ENCODE measurements around the gene PATJ. TPM values are rescaled to one million over a fixed set of nuclear protein-coding genes. Genes with fewer than 3 reads are reported as not detected.
"Not testable (repeated sequence)": the region's sequence is repeated elsewhere in the genome, so short reads cannot be mapped to it uniquely, and the experiment has no call there.

Gene PATJ
- total RNA-seq = 131 TPM
- long read RNA-seq, partial matches to known transcripts = 19 of 54 reads
- long read RNA-seq, other reads (novel, unspliced or antisense) = 35 of 54 reads

GRCh38 chr1:61741711-61742619, at the start of gene PATJ:
TSS of gene PATJ (plus strand) at chr1:61742480. CDS start at chr1:61762893, 20,413 bp downstream.
- intact Hi-C loops (cut with DNase I) = no loop called here
- peak; percentile 86 for ATAC-seq (ENCODE audit: poor library complexity)
- peak; percentile 72 for DNase-seq

GRCh38 chr1:61699911-61700851, 42.1 kb upstream of the PATJ start:
- no peak for DNase-seq
- ATAC-seq (ENCODE audit: poor library complexity) = no peak
- intact Hi-C loops (cut with DNase I) = no loop called here

- ATAC-seq (ENCODE audit: poor library complexity) (no peak), DNase-seq (no peak)
- intact Hi-C loops (cut with DNase I) = no loop called here
These were observed 33.0 kb upstream of the PATJ start for GRCh38 chr1:61708953-61709907.

GRCh38 chr1:61709908-61710289, 32.4 kb upstream of the PATJ start:
- DNase-seq (no peak), ATAC-seq (ENCODE audit: poor library complexity) (no peak)
- intact Hi-C loops (cut with DNase I) = no loop called here

GRCh38 chr1:61711257-61711656, 31.0 kb upstream of the PATJ start:
- ATAC-seq (ENCODE audit: poor library complexity); DNase-seq; intact Hi-C loops (cut with DNase I): not testable (repeated sequence)

- no peak for ATAC-seq (ENCODE audit: poor library complexity)
- DNase-seq = no peak
- intact Hi-C loops (cut with DNase I) = no loop called here
These were observed 30.3 kb upstream of the PATJ start for GRCh38 chr1:61711969-61712368.

GRCh38 chr1:61718996-61719663, 23.1 kb upstream of the PATJ start:
- ATAC-seq (ENCODE audit: poor library complexity); intact Hi-C loops (cut with DNase I); DNase-seq: not testable (repeated sequence)

- DNase-seq (no peak), ATAC-seq (ENCODE audit: poor library complexity) (no peak)
- intact Hi-C loops (cut with DNase I) = no loop called here
These were observed 17.8 kb upstream of the PATJ start for GRCh38 chr1:61724506-61724812.

- ATAC-seq (ENCODE audit: poor library complexity) (peak; percentile 100), DNase-seq (peak; percentile 95)
- intact Hi-C loops (cut with DNase I) = no loop called here
These were observed 17.2 kb upstream of the PATJ start, which contains the start of gene TM2D1 for GRCh38 chr1:61724813-61725694. TSS of gene TM2D1 (minus strand) at chr1:61725141. CDS start at chr1:61725120, 21 bp downstream.

GRCh38 chr1:61727544-61727943, 14.7 kb upstream of the PATJ start:
- ATAC-seq (ENCODE audit: poor library complexity) = no peak

GRCh38 chr1:61730679-61731078, 11.6 kb upstream of the PATJ start:
- intact Hi-C loops (cut with DNase I); ATAC-seq (ENCODE audit: poor library complexity); DNase-seq: not testable (repeated sequence)

More at GRCh38 chr1:61727544-61727943, 14.7 kb upstream of the PATJ start:
- DNase-seq = no peak
- intact Hi-C loops (cut with DNase I) = no loop called here

- DNase-seq = no peak
- ATAC-seq (ENCODE audit: poor library complexity) = no peak
- intact Hi-C loops (cut with DNase I) = no loop called here
These were observed 9.6 kb upstream of the PATJ start for GRCh38 chr1:61732726-61733125.

GRCh38 chr1:61740751-61741700, 1.3 kb upstream of the PATJ start:
- intact Hi-C loops (cut with DNase I) = no loop called here
- no peak for DNase-seq
- ATAC-seq (ENCODE audit: poor library complexity) = no peak

- ATAC-seq (ENCODE audit: poor library complexity) (peak; percentile 84), DNase-seq (peak; percentile 70)
- intact Hi-C loops (cut with DNase I) = no loop called here
These were observed 545 bp downstream of the PATJ start for GRCh38 chr1:61742620-61743430.

GRCh38 chr1:61743431-61743705, 1.1 kb downstream of the PATJ start:
- no peak for ATAC-seq (ENCODE audit: poor library complexity)
- no peak for DNase-seq
- intact Hi-C loops (cut with DNase I) = no loop called here
